HUDEP-2 (cell line): Measurements from ENCODE around the gene FRMPD4.

ENCODE experiments used
- DNase-seq, 76 experiments: peaks; one replicate each; lab custom pipeline; 2025; ENCODE audit not compliant: unreplicated experiment in 76 of 76; lab: John Stamatoyannopoulos, UW

The FRMPD4 gene

DNA sequence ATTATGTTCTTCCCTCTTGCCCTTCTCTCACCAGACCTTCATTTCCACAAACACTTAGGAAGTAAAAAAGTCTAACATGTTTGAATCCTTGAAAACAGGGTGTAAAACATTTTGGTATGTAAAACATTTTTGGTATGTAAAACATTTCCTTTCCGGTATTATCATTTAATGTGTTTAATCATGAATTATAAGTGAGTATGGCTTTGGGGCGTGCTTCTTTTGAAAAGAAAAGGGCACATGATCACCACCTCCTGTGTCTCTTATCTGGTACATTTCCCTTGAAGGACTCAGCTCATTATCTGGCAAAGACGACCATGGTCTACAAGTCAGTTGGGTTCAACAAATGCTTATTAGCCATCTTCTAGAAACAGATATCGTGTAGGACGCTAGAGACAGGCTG is 283.6 kb downstream of the FRMPD4 start:
- DNase-seq = peak in 2 of 76 experiments; percentile 4 to 6

DNA sequence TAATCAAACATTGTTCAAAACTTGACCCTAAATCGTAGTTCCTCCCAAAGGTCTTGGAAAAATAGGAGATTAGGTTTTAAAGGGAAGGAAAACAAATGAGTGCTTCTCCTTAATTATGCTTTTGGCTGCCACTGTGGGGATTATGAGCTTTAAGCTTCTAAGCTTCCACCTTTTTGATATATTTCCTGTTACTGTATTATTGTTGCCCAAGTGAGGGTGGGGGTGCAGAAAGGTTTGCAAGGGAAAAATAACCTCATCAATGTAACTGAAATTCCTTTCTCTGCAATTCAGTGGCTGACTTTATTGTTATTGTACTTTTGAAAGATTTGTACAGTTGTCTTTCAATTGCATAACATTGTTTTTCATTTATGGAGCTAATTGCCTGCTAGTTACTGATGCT is 285.1 kb downstream of the FRMPD4 start:
- no peak for DNase-seq

DNA sequence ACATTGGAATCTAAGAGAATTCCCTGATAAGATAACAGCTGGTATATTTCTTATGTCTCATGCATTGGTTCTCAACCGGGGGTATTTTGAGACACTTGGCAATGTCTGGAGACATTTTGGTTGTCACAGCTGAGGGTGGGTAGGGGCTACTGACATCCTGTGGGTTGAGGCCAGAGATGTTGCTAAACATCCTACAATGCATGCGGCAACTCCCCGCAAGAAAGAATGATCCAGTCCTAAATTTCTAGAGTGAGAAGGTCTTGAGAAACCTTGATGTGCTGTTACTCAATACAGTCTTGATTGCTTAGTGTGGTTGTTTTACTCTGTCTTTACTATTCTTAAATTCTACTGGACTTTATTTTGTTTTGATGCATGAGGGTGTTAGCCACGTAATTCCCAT is 287.2 kb downstream of the FRMPD4 start:
- no peak for DNase-seq

DNA sequence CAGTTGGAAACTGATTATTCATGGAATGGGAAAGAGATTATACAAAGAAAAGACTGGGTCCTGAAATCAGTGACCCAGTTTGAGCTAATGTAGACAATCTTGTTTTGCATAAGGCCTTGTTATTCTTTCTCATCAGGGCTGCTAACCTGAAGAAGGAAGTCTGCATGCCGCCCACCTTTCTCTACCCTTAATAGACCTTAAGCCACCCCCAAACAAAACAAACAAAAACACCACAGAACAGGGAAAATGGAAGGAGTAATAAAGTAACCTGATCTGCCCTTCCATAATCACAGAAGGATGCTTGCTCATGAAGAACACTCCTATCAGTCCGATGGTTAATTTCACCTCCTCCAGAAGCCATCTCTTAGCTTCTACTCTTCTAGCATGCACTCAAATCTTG is 288.1 kb downstream of the FRMPD4 start:
- no peak for DNase-seq

DNA sequence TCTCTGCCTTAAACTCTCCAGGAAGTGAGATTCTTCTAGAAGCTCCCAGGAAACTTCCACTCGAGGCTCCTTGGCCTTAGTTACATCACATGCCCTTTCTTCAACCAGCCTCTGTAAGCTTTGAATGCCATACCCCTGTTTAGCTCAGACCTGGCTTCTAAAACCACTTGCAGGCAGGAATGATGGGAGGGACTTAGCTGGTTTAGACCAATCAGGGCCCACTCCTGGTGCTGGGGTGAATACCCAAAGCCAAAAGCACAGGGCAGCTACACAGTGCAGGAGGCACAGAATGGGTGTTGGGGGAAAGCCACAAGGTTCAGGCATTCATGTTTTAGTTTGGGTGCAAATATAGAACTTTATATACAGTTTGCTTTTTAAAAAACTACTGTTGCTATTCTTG is 296.2 kb downstream of the FRMPD4 start:
- DNase-seq = peak in 1 of 76 experiments; percentile 0

DNA sequence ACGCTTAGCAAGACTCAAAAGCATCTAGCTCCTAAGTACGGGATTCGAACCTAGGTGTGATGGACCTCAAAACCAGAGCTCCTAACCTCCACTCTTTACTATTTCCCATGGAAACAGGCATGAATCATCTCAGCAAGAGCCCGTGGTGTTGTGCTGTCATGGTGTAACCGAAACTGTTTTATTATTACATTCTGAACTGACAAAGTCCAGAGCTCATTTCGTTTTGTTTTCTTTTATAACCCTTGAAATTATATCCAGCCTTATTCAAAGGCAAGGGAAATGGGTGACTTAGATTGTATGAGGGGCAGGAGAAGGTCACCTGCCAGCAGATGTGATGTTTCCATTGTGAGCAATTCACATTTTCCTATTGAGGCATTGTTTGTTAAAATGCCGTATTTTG is 301.1 kb downstream of the FRMPD4 start:
- DNase-seq = no peak

DNA sequence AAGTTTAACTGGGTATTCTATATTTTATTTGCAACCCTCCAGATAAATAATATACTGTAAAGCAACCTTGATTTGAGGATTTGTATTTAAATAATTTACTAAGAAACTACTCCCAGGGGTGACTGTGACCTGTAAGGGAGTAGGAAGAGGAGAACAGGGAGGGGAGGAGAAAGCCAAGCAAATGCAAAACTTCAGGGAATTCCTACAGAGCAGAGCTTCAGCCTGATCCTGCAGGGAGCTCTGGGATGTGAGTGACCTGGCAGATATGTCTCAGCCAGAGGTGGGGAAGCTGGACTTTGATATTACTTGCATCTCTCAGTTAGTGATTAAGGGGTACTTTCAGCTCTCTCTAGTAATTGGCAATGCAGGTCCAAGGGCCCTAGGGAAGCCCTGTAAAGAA is 302.0 kb downstream of the FRMPD4 start:
- no peak for DNase-seq

DNA sequence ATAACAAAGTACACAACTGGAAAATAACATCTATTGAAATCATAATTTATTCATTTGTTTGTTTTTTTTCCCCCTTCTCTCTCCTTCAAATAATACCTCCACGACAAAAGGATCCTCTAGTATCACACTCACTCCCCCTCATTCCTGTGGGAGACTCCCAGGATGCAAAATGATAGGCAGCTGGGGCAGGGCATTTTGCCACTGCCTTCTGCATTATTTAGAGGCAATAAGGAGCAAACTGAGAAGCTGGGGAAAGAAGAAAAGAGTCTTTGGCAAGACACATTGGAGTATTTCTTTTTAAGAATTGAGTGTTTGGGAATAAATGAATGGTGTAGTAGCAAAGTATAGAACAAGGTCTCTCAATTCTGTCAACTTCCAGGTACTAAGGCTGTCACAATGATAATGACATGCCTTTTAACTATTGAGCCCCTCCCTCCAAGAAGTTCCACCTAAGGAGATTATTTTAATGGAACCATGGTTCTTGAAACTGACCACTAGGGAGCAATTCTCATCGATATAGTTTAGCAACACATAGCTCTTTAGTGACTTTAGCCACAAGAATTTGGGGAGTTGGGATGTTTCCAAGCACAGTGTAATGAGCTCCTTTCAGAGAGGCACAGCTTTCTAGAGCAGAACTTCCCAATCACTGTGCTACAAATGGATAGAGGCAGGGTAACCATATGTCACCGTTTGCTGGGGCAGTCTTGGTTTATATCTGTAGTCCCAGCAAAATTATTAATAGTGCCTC is 303.3 kb downstream of the FRMPD4 start:
- DNase-seq = no peak

DNA sequence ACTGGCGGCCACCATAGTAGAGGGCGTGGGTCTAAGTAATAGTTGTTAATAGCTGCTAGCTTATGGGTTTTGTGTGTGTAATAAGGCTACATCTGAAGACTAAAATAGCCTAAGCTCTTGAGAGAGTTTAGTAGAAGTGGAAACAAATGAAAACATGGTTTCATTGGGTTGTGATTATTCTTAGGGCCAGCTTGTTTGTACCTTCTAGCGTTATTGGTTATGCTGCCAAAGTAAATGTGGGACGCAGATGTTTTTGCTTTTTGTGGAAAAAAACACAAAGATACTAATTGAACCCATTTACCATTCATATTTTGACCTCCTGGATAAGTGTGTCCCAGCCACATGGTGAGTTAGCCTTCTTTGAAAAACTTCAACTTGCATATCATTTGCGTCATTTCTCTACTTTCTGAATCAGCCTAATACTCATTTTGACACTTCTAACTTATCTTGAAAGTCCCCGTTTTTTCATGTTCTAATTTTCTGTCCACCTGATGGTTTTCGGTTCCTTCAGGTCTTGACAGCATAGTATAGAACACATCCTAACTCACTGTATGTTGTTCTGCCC is 305.3 kb downstream of the FRMPD4 start:
- DNase-seq = no peak

DNA sequence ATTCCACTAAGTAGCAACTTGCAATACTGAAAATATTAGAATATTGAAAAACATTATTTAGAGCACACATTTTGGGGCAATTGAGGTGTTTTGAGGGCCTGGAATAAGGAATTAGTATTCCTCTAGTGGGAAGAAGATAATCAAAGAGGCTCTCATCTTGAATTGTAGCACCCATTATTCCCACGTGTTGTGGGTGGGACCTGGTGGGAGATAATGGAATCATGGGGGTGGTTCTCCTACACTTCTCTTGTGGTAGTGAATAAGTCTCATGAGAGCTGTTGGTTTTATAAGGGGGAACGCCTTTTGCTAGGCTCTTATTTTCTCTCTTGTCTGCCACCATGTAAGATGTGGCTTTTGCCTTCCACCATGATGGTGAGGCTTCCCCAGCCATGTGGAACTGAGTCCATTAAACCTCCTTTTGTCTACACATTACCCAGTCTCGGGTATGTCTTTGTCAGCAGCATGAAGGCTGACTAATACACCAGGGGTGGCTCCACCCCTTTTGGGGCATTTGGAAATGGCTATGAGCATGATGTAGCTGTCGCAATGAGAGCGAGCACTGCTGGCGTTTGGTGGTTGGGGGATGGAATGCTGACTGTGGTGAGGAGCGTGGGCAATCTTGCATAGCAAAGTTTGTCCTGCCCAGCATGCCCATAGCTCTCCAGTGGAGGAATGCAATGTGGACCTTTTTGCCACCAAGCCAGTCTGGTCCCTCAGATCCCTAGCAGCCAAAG is 308.2 kb downstream of the FRMPD4 start:
- no peak for DNase-seq

DNA sequence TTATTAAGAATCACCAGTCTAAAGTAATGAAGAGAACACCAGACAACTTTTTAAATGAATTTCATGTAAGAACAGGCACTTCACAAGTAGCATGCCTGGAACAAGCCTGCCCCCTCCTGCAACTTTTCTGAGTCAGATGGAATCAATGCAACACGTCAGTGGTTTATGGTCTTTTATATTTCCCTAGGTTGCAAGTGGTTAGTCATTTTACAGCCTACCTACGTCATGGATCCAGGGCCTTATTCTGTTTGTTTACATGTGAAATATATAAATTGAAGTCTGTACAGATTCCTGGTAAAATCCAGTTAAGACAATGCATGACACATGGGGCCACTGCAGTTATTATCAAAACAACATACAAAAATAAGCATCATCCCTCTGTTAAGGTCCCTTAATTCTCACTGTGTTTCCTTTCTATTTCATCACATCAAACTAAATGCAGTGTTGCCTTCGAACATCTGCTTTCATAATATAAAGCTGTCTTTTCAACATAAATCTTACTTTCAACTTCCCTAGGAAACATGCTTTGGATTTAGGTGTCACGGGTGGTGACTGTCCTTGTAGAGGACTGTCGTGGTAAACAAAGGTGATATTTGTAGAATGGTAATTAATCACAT is 309.3 kb downstream of the FRMPD4 start:
- DNase-seq = no peak

DNA sequence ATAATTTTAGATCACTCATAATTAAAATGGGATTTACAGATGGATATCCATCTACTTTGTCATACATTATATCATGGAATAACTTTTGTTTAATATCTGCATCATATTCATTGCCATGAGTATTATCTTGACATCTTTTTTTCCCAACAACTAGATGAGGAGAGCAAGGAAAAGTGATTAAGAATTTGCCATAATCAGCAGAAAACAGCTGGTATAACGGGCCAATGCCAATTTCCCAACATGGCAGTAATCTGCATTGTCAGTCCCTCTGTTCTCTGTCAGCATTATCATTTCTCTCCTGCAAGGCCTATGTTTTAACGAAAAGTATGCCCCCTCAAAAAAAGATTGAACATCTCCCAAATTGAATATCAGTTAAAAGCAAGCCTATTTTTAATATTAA is 314.0 kb downstream of the FRMPD4 start:
- DNase-seq = no peak

DNA sequence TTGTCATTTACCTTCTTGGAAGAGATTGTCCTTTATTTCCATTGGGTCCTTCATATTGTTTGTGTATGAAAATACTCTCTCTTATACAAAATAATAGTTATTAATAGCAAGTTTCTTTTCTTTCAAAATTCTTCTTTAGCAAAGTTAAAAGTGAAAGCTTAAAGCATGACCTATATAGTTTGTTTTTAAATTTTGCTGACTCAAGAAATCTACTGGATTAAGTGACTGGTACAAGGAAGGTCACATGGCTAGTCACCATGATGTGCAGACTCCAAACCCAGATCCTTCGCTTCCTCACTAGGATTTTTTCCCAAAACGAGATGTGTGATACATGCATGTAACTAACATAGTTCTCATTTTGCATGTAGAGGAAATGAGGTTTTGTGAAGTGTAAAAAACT is 322.7 kb downstream of the FRMPD4 start:
- DNase-seq = no peak

DNA sequence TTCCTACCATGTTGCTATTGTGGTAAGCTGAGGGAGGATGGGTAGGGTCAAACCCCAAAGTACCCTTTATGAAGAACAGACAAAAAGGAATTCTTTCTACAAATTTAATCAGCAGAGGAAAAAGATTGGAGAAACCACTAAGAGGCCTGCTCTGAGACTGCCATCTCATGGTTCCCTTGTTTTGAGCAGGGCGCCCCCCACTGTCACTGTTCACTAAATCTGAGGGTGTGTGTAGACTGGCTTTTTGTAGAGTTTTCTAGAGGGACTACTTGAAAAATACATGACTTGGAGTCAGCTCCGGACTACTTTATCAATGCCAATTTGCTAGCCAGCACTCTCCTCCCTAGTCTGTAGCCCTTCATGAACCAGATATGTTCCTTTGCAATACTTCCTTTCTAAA is 324.8 kb downstream of the FRMPD4 start:
- DNase-seq = no peak

DNA sequence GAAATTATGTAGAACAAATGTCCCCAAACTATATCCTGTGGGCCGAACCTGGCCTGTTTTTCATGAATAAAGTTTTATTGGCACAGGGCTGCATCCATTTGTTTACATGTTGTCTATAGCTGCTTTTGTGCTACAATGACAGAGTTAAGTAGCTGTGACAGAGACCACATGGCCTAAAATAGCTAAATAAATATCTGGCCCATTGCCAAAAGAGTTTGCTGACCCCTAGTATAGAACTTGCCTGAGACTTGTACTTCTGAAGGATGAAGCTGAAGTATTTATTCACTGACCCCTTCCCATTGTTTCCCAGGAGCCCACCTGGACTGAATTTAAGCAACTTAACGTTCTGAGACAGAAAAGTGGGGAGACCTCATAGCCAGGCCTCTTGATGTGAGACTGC is 325.6 kb downstream of the FRMPD4 start:
- DNase-seq = no peak

DNA sequence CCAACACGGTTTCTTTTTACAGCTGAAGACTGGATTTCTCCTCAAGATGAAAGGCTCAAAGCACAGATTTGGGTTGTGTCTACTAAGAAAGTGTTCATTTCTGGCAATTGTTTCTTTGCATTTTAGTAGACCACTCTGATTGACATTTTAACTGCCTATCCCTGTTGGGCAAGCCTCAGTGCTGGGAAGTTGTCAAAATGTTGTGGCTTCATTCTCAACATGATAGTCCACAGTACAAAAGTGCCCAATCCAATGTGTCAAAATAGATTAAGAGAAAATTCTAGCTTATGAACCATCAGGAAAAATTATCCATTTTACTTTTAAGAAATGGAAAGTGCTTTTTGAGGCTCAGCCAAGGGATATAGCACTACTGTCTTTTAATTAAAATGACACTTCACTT is 329.0 kb downstream of the FRMPD4 start:
- no peak for DNase-seq

DNA sequence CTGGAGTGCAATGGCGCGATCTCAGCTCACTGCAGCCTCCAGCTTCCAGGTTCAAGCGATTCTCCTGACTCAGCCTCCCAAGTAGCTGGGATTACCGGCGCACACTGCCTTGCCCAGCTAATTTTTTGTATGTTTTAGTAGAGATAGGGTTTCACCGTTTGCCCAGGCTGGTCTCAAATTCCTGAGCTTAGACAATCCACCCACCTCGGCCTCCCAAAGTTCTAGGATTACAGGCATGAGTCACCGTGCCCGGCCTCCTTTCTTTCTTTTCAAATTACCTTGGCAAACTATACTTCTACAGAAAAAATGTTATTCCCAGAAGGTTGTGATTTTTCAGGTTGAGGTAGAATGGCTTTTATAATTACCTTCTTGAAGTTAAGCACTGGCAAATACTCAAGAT is 331.0 kb downstream of the FRMPD4 start:
- DNase-seq = no peak

DNA sequence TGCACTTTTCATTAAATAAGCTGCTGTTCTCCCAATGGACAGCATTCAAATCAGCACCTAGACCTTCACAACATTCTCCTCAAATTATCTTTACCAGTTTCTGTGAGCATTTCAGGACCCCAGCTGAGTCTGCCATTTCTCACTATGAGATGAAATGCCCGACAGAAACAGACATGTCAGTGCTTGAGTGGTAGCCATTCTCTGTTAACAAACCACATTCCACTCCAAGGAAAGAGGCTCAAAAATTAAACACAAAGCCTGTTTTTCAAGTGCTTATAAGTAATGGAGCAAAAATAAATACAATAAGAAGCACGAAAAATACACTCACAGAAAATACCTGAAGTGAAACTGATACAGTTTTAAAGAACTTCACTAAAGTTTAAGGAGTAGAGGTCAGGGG is 332.8 kb downstream of the FRMPD4 start:
- no peak for DNase-seq

DNA sequence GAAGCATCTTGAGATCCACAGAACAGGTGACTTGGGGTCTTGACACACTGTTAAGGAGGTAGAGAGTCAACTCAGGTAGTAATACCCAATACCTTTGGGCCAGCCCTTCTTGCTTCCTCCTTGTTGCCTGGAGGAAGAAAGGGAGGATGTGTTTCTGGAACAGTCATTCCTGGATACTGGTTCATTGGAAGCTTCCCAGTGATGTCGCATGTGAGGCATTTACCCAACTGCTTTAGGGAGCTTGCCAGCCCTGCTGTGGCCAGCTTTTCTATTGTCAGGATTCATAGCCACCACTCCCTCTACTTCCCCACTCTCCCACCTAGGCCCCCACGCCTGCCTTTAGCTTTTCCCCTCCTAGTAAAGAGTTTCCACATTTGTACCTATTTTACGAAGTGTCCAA is 342.7 kb downstream of the FRMPD4 start:
- DNase-seq = no peak

DNA sequence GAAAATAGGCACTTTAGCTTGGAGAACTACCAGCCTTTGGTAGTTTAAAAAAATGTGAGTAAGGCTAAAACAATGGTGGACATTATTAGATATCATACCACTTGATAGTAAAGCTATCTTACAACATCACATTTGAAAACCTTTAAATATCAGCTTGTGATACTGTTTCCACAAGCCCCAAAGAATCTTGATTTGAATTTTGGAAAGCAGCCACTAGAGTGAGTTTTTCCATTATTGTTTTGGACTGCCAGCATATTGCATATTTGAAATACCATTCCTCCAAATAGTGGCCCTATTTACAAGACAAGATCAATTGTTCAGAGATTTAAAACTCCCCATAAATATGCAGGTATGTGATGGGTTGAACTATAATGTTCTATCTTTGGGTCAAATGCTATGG is 349.9 kb downstream of the FRMPD4 start:
- no peak for DNase-seq

DNA sequence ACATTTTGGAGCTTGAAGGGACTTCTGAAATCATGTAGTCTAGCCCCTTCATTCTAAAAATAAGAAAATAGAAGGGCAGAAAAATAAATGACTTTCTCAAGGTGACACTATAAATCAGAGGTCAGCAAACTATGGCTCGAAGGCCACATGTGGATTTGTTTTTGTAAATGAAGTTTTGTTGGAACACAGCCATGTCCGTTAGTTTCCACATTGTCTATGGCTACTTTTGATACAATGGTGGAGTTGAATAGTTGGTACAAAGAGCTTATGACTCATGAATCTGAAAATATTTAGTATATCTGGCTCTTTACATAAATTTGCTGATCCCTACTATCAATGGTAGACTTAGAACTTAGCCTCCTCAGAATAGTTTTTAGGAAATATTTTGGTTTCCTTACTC is 350.5 kb downstream of the FRMPD4 start:
- no peak for DNase-seq

DNA sequence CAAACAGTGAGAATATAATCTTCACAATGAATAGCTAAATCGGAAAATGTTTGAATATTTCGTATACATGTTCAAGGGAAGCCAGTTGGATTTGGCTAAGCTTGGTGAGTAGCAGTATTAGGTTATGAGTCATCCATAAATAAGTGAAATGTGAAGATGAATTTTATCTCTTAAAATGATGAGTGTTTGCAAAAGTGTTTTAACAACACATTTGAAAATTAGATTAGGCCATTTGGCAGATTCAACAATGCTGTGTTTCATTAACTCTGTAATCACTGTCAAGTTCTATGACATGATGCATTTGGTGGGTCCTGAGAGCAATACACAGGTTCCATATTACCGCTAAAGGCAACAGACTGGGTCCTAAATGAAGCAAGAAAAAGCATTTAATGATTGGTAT is 351.1 kb downstream of the FRMPD4 start:
- no peak for DNase-seq
